Mesendoderm (in vitro differentiated cells): ENCODE data around the gene TMEM63B.
"Not testable (repeated sequence)": the region's sequence is repeated elsewhere in the genome, so short reads cannot be mapped to it uniquely, and the experiment has no call there.

Experiments
- DNase-seq: peaks from one replicate; pipeline ENCODE4 v3.0.0; 2013
- H2AK5ac ChIP-seq: 2 replicates; pipeline ENCODE4 v1.6.1; 2013; ENCODE audit warnings: low read length, inconsistent platforms
- H2BK120ac ChIP-seq: 2 replicates; pipeline ENCODE4 v1.6.1; 2013; ENCODE audit warnings: low read depth, mild to moderate bottlenecking, low read length, moderate library complexity, mixed read lengths
- H2BK15ac ChIP-seq: replicated peaks from 2 replicates; pipeline ENCODE4 v1.6.1; 2013; ENCODE audit warnings: low read depth, mild to moderate bottlenecking, moderate library complexity
- H2BK5ac ChIP-seq: 2 replicates; pipeline ENCODE4 v1.6.1; 2013; ENCODE audit warnings: low read length, inconsistent platforms
- H3K18ac ChIP-seq: 2 replicates; pipeline ENCODE4 v1.6.1; 2013; ENCODE audit warnings: mild to moderate bottlenecking, low read length, mixed read lengths
- H3K23ac ChIP-seq: one replicate; pipeline ENCODE4 v1.6.1; 2013; ENCODE audit warnings: low read length
- H3K27ac ChIP-seq: 2 replicates; pipeline ENCODE4 v1.5.1; 2013; ENCODE audit warnings: low read depth, mild to moderate bottlenecking, inconsistent platforms, low read length, moderate library complexity
- H3K27me3 ChIP-seq: 2 replicates; pipeline ENCODE4 v1.6.1; 2013; ENCODE audit warnings: low read length, control low read depth, mild to moderate bottlenecking, inconsistent platforms; ENCODE audit not compliant: insufficient read depth, poor library complexity
- H3K36me3 ChIP-seq: 2 replicates; pipeline ENCODE4 v1.6.1; 2013; ENCODE audit warnings: low read length, inconsistent platforms; ENCODE audit not compliant: control insufficient read depth, insufficient read depth
- H3K4ac ChIP-seq: one replicate; pipeline ENCODE4 v1.6.1; 2013; ENCODE audit warnings: low read depth, mild to moderate bottlenecking, low read length, moderate library complexity
- H3K4me1 ChIP-seq: 2 replicates; pipeline ENCODE4 v1.6.1; 2013; ENCODE audit warnings: low read depth, low read length, inconsistent platforms; ENCODE audit not compliant: control insufficient read depth
- H3K4me2 ChIP-seq: 2 replicates; pipeline ENCODE4 v1.6.1; 2013; ENCODE audit warnings: low read length
- H3K4me3 ChIP-seq: 2 replicates; pipeline ENCODE4 v1.5.1; 2013; ENCODE audit warnings: mild to moderate bottlenecking, low read length
- H3K56ac ChIP-seq: one replicate; pipeline ENCODE4 v1.6.1; 2013; ENCODE audit warnings: low read length
- H3K79me1 ChIP-seq: 2 replicates; pipeline ENCODE4 v1.6.1; 2013; ENCODE audit warnings: low read length, inconsistent platforms
- H3K79me2 ChIP-seq: 2 replicates; pipeline ENCODE4 v1.6.1; 2013; ENCODE audit warnings: mild to moderate bottlenecking, low read length; ENCODE audit not compliant: control insufficient read depth, insufficient read depth
- H3K9ac ChIP-seq: 2 replicates; pipeline ENCODE4 v1.6.1; 2013; ENCODE audit warnings: low read length, inconsistent platforms
- H4K5ac ChIP-seq: one replicate; pipeline ENCODE4 v1.6.1; 2013; ENCODE audit warnings: low read length
- H4K8ac ChIP-seq: one replicate; pipeline ENCODE4 v1.6.1; 2013; ENCODE audit warnings: low read depth, mild to moderate bottlenecking, control low read depth, low read length, moderate library complexity
- WGBS: extraction: QIAGEN DNeasy Blood & Tissue Kit; methylation state at CpG from one replicate; pipeline ENCODE4 v1.1.7; 2013; ENCODE audit warnings: low lambda C conversion rate, missing lambda C conversion rate; ENCODE audit not compliant: insufficient coverage; ENCODE audit errors: extremely low coverage; 5-methylcytosine and 5-hydroxymethylcytosine counted together

Gene TMEM63B

GRCh38 chr6:44087623-44088022, 39.7 kb upstream of the TMEM63B start:
- no peaks in the 10 kb centered on the region for H3K36me3 ChIP-seq
- DNase-seq: no peak
- no peak overlapping the region for H2BK120ac ChIP-seq
- H3K27me3 ChIP-seq: no peaks in the 10 kb centered on the region
- no peak overlapping the region for H3K9ac ChIP-seq
- H3K18ac ChIP-seq: no peak overlapping the region
- no peak overlapping the region for H3K4me2 ChIP-seq
- no peak overlapping the region for H3K23ac ChIP-seq
- no peak overlapping the region for H2BK15ac ChIP-seq
- no peak overlapping the region for H3K27ac ChIP-seq
- no peak overlapping the region for H3K4ac ChIP-seq
- H3K4me3 ChIP-seq: no peak overlapping the region
- H2BK5ac ChIP-seq: no peak overlapping the region
- no peak overlapping the region for H4K5ac ChIP-seq
- no peak overlapping the region for H3K56ac ChIP-seq
- H2AK5ac ChIP-seq: no peak overlapping the region
- no peak overlapping the region for H4K8ac ChIP-seq
- H3K79me1 ChIP-seq: no peaks in the 10 kb centered on the region
- WGBS: no CpG with 5 or more reads among the region's 2 CpGs
- H3K79me2 ChIP-seq: no peaks in the 10 kb centered on the region
- no peaks in the 10 kb centered on the region for H3K4me1 ChIP-seq

GRCh38 chr6:44088827-44089590, 38.3 kb upstream of the TMEM63B start:
- H3K4ac ChIP-seq: no peak overlapping the region
- H3K27me3 ChIP-seq: no peaks in the 10 kb centered on the region
- H2AK5ac ChIP-seq: no peak overlapping the region
- H3K56ac ChIP-seq: no peak overlapping the region
- no peak overlapping the region for H3K23ac ChIP-seq
- H3K79me1 ChIP-seq: no peaks in the 10 kb centered on the region
- H4K8ac ChIP-seq: no peak overlapping the region
- H4K5ac ChIP-seq: no peak overlapping the region
- H3K4me3 ChIP-seq: no peak overlapping the region
- no peak for DNase-seq
- WGBS: no CpG with 5 or more reads among the region's 11 CpGs
- H2BK15ac ChIP-seq: no peak overlapping the region
- no peak overlapping the region for H3K4me2 ChIP-seq
- H3K79me2 ChIP-seq: no peaks in the 10 kb centered on the region
- no peak overlapping the region for H2BK120ac ChIP-seq
- H3K36me3 ChIP-seq: no peaks in the 10 kb centered on the region
- no peak overlapping the region for H3K9ac ChIP-seq
- H3K4me1 ChIP-seq: no peaks in the 10 kb centered on the region
- no peak overlapping the region for H3K27ac ChIP-seq
- H2BK5ac ChIP-seq: no peak overlapping the region
- no peak overlapping the region for H3K18ac ChIP-seq

GRCh38 chr6:44090465-44090864, 36.9 kb upstream of the TMEM63B start:
- H3K27me3 ChIP-seq: no peaks in the 10 kb centered on the region
- no peak overlapping the region for H3K4me3 ChIP-seq
- no peak overlapping the region for H3K56ac ChIP-seq
- H3K79me2 ChIP-seq: no peaks in the 10 kb centered on the region
- H3K4me1 ChIP-seq: no peaks in the 10 kb centered on the region
- H2BK15ac ChIP-seq: no peak overlapping the region
- no peak overlapping the region for H3K4ac ChIP-seq
- WGBS: no CpG with 5 or more reads among the region's 5 CpGs
- peaks cover 2% of the 10 kb centered on the region for H3K36me3 ChIP-seq
- no peaks in the 10 kb centered on the region for H3K79me1 ChIP-seq
- no peak overlapping the region for H2BK5ac ChIP-seq
- H2AK5ac ChIP-seq: no peak overlapping the region
- H3K9ac ChIP-seq: no peak overlapping the region
- no peak overlapping the region for H4K5ac ChIP-seq
- H3K23ac ChIP-seq: no peak overlapping the region
- no peak overlapping the region for H3K4me2 ChIP-seq
- DNase-seq: no peak
- no peak overlapping the region for H3K27ac ChIP-seq
- H4K8ac ChIP-seq: no peak overlapping the region
- H3K18ac ChIP-seq: no peak overlapping the region
- no peak overlapping the region for H2BK120ac ChIP-seq

- not testable (repeated sequence) for H3K23ac ChIP-seq, H2BK120ac ChIP-seq, H3K4me1 ChIP-seq, H3K79me2 ChIP-seq, H3K27ac ChIP-seq, H3K79me1 ChIP-seq, H3K27me3 ChIP-seq, H3K36me3 ChIP-seq, H2BK5ac ChIP-seq, H3K4ac ChIP-seq, H2AK5ac ChIP-seq, H3K4me3 ChIP-seq, H3K4me2 ChIP-seq, H4K5ac ChIP-seq, DNase-seq, H2BK15ac ChIP-seq, H3K18ac ChIP-seq, H3K9ac ChIP-seq, H3K56ac ChIP-seq, H4K8ac ChIP-seq
- WGBS: no CpG with 5 or more reads among the region's 3 CpGs
Observed at GRCh38 chr6:44091356-44091755, 36.0 kb upstream of the TMEM63B start.

GRCh38 chr6:44091981-44092884, 35.1 kb upstream of the TMEM63B start:
- Histone ChIP-seq H3K4ac (no peak overlapping the region), H2AK5ac (no peak overlapping the region), H2BK120ac (no peak overlapping the region), H3K36me3 (peaks cover 2% of the 10 kb centered on the region), H3K79me2 (no peaks in the 10 kb centered on the region), H2BK15ac (no peak overlapping the region), H3K18ac (no peak overlapping the region), H3K56ac (no peak overlapping the region), H3K4me2 (no peak overlapping the region), H3K27me3 (no peaks in the 10 kb centered on the region), H3K4me1 (no peaks in the 10 kb centered on the region), H3K4me3 (no peak overlapping the region), H3K27ac (no peak overlapping the region), H4K8ac (no peak overlapping the region), H3K9ac (no peak overlapping the region), H3K23ac (no peak overlapping the region), H4K5ac (no peak overlapping the region), H3K79me1 (no peaks in the 10 kb centered on the region), H2BK5ac (no peak overlapping the region)
- no CpG with 5 or more reads among the region's 7 CpGs for WGBS
- DNase-seq: no peak
